CD4-positive, alpha-beta T cell treated with Interleukin-12 subunit alpha and Interleukin-12 subunit beta, for 1 hour (primary cell): ENCODE results near the gene PAX6.

Experiments used
- DNase-seq: peaks from one replicate; pipeline ENCODE4 v3.0.0-alpha.2; 2020

The PAX6 gene

DNA sequence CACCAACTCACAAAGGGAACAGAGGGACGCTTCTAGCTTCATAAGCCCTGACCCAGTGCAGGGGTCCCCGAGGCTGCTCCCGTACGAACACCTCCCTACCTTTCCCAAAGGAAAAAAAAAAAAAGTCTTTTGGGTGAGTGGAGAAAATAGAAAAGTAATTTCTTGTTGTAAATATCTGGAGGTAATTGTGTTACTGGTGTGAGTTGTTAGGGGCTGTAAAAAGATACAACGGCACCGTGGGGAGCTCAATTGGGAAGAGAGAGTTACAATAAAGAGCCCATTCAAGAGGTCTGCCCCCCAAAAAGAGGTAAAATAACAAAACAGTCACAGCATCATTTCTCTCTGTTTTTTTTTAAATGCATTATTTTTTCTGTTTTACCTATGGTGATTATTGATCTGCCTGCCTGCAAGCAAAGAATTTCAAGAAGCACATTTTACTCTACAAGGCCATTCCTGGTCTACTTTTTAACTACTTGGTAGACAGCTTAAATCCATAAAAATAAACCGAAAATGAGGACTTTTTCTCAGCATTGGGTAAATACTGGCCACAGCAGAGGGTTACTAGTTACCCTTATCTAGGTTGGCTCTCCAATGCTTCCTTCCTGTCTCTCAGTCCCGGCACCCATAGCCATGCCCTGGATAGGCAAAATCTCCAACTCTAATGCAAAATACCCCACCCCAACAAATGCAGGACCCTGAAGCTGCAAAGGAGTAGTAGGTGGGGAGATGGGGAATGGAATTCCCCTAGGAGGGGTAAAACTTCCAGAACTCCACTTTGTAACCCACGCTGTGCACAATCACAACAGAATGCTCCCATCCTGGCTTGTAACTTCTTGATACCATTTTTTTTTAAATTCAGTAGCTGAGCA lies 3.1 kb downstream of the PAX6 start:
- no peak for DNase-seq

DNA sequence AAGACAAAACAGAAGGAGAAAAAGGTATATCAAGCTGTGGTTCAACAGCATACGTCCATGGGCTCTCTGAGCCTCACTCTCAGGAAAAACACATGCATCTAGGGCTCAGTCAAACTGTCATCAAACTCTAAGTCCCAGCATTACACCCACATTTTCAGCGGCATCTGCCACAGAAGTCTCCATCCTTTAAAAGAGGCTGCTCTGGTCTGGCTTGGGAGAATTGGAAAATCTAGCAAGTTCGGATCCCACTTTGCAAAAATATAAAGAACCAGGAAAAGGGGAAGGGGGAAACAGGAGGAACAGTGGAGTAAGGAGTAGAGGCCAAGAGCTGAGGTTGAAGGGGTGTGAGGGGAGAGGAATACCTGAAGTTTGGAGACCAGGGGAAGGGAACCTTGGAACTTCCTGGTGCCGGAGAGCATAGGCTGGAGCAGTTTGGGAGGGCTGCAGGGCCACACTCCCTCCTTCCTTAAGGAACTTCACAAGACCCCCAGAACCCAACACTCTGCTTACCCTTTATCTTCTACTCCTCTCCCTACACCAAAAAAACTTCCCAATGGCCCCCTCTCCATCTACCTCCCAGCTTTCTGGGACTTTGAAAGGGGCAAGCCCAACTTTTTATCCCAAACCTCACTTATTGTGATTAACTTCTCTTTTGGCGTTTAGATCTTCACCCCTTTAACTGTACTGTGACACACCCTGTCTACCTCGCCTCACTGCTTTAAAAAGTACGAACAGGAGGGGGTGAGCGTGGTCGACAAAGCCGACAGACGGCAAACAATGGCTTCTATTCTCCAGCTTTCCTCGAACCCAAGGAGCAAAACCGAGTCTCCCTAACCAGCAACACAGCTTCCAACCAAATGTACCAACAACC lies 4.0 kb downstream of the PAX6 start:
- no peak for DNase-seq

DNA sequence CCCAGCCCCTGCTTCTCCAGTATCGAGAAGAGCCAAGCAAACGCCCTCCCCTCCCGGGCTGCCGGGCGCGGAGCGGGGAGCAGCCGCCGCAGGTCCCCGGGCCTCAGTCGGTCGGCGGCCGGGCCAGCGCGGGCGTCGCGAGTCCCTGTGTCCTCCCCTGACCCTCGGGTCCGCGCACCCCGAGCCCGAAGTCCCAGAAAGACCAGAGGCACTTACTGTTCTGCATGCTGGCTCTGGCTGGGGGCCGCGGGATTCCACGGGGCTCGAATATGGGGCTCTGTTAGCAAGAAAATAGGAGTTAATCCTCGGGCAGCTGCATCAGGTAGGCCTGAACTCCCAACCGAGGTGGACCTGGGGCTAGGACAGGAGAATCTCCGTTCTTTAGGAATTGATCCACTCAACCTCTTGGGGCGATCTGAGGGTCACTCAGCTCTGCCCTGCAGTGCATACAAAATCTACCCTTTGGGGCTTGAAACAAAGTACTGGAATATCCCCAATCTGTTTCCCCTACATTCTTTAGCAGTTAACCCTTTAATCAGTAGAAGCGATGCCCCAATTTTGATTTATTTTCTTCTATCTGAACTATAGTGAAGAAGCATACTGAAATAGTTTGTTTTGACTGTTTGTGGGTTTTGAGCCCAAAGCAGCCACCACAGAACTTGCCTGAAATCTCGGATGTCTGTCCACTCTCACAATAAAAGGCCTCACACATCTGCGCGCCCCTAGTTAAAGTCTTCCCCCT lies 4.8 kb downstream of the PAX6 start:
- DNase-seq: no peak

DNA sequence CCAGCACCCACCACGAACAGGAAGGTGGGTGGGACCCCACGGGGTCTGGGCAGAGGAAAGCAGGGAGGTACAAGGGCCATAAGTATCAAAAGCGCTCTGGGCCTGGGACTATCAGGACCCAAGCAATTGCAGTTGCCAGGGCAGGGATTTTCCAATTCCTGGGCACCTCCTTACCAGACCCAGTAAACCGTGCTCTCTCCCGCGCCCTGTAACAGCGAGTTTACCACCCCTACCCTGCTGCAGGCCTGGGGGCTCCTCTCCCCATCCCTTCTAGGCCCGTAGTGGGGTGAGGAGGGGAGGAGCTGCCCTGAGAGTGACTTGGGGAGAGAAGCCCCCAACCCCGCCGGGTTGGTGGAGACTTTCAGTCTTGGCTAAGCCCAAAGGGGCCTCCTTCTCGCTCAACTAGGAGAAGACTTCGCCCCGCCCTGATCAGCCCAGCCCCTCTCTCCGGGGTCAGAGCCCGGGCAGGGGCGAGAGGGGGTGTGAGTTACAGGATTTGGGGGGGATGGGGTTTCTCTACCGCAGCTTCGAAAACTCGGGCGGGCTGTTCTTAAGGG lies 5.4 kb downstream of the PAX6 start:
- no peak for DNase-seq

DNA sequence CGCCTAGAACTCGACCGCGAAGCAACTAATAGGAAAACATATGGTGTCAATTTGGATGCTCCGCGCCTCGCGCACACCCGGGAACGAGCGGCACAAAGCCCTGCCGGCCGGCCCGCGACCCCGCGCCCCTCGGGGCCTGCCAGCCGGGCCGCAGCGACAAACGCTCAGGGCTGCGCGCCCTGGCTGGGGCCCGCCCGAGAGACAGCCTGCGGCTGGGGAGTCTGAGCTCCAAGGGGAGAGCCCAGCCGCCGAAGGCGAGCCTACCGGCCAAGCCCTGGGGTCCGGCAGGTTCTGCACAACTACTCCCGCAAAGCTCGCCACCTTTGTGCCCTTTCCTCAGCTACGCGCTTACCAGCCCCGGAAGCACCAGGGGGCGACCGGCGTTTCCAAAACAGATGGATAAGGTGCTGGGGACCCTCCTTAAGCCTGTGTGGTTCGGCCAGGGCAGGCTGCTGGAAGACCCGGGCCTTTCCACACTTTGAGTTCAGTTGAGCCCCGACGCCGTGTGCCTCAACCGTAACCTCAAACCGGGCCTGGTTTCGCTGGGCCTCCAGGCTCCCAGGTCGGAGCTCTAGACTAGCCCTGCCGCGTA lies 6.0 kb downstream of the PAX6 start:
- DNase-seq: no peak

DNA sequence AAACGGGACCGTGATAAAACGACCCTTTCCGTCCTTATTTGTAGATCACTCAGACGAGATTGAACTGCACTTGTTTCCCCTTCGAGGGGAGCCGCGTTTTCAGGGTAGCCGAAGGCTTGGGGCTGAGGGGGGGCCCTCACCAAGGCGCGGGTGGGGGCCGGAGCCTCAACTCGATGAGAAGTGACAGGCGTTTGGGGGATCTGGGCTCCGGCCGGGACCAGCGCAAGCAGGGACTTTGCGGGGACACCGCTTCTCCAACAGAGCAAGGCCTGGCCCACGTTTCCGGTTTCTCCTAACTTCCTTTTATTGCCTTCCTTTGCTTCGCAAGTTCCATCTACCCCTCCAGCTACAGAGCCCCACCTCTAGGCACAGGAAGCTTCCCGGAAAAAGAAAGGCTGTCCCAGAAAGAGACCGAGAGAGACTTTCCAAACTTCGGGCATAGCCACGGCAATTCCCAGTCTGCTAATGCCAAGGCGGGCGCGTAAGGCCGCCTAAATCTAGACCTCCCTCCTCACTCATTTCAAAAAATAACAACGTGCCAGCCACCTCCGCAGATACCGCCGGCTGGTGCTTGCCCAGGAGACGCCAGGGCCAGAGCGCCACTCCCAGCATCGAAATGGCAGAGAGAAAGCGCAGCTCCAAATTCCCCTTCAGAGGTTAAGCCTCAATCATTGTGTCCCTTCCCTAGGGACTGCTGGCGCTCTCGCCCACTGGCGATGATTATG lies 6.6 kb downstream of the PAX6 start:
- no peak for DNase-seq

DNA sequence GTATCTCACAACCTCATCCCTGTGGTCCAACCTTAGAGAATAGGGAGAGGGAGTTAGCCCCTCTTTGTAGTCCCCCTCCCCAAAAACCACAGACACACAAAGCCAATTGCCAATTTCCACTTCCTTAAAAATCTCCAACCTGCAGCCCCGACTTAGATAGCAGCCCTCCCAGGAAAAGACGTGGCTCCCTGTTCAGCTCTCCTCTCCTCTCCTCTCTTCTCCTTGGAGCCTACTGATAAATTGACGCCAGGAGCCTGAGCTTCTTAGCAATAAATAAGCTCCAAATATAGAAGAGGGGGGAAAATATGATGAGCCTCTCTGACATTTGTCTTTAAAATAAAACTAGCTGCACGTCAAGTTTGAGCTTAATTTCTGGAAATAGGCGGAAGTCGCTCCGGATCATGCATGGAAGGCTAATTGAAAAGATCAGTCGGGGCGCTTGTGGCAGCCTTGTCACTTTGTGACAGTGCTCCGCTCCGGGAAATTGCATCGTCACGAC lies 7.3 kb downstream of the PAX6 start:
- DNase-seq: no peak

DNA sequence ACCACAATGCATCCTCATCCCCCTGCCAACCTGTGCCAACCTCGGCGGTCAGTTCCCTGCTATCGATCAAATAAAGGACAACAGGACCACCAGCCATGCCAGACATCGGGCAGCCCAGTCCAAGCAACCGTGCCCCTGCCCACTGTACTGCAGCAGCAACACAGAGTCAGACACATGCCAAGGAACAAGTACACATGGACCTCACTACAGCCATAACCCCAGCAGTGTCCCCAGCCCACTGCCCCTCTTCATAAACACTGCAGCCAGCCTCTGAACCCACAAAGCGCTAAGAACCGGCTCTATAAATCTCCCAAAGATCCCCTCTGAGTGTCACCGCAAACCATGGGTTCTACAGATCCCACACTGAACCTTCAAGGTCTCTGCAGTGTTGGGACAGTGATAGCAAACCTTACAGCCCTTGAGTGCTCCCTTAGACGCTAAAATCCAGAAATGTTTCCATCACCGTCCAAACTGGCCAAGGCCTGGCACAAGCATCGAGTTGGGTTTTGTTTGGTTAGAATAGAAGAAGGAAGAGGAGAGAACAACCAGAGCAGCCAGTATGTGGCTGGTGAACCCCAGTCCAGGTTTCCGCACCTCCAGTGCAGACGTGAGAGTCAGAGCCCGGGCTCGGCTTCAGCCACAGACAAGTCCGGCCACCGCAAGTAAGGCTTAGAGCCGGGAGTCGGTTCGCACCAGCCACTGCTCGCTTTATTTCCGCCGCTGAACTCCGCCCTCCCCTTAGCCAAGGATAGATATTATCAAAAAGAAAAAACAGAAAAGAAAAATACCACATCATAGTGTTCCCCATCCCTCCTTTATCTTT lies 7.9 kb downstream of the PAX6 start:
- no peak for DNase-seq

DNA sequence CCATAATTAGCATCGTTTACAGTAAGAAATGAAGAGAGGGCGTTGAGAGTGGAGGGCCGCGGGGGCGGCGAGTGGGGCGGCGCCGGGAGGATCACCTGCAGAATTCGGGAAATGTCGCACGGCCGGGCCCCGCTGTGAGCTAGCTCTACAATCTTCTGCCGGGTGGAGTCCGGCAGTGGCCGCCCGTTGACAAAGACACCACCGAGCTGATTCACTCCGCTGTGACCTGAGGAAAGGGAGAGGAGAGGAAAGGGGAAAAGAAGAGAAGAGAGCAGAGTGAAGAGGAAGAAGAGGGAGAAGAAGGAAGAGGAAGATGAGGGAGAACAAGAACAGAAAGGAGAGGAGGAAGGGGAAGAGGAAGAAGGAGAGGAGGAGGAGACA lies 8.5 kb downstream of the PAX6 start:
- DNase-seq: no peak

DNA sequence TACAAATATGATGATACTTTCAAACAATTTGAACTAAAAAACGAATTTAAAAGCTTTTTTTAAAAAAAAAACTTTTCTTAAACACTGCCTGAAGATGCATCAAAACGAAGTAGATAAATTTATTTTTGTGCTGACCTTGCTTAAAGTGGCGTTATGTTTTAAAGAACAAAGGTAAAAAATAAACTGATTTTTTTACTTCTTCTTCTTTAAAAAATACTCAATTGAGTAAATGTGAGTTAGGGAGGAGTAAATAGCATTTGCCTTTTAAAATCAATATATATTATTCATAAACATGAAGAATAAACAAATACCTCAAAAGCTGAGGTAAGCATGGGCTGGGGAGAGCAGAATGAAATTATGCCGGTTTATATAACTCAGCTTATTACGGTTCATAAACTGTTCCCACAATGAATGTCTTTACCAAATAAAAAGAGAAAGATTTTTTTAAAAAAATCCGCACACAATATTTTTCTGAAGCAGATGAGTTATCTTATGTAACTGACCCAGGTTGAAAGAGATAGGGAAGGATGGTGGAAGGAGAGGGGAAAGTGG lies 9.0 kb downstream of the PAX6 start:
- no peak for DNase-seq

DNA sequence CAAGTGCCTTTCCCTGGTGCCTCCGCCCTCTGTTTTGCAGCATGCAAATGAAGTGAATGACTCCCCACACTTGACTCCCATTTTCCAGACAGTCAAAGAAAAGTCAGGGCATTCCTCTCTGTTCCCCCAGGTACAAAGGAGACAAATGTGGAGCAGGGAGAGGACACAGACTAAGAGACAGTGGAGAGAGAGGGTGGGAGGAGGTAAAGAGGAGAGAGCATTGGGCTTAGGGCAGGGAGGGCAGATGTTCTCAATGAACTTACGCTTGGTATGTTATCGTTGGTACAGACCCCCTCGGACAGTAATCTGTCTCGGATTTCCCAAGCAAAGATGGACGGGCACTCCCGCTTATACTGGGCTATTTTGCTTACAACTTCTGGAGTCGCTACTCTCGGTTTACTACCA lies 9.8 kb downstream of the PAX6 start:
- no peak for DNase-seq

DNA sequence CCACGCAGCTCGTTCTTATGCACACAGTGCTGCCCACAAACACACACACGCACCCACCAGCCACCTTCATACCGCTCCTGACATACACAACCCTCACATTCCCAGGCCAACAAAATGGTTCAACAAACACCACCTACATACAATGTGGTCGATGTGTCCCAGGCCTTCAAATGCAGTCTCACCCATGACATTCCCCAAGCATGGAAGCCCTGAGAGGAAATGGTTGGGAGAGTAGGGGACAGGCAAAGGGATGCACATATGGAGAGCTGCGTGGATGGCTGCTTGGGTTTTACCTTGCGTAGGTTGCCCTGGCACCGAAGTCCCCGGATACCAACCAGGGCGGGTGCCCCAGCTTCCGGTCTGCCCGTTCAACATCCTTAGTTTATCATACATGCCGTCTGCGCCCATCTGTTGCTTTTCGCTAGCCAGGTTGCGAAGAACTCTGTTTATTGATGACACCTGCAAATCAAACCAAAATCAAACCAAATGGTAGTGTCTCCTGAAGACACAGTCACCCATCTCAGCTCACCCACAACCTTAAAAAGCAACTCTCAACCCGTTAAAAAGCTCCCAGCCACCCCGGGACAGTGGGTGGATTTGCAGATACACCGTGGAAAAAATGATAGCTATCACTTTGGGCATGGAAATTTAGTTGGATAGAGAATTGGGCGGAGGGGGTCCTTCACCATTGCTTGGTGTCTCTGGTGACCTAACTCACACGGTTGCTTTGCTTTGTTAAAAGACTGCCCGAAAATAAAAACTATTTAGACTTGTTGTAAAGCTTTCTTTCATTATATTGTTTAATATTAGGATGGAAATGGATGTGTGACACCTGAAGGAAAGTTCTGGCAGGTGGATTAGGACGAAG lies 10.5 kb downstream of the PAX6 start:
- no peak for DNase-seq

DNA sequence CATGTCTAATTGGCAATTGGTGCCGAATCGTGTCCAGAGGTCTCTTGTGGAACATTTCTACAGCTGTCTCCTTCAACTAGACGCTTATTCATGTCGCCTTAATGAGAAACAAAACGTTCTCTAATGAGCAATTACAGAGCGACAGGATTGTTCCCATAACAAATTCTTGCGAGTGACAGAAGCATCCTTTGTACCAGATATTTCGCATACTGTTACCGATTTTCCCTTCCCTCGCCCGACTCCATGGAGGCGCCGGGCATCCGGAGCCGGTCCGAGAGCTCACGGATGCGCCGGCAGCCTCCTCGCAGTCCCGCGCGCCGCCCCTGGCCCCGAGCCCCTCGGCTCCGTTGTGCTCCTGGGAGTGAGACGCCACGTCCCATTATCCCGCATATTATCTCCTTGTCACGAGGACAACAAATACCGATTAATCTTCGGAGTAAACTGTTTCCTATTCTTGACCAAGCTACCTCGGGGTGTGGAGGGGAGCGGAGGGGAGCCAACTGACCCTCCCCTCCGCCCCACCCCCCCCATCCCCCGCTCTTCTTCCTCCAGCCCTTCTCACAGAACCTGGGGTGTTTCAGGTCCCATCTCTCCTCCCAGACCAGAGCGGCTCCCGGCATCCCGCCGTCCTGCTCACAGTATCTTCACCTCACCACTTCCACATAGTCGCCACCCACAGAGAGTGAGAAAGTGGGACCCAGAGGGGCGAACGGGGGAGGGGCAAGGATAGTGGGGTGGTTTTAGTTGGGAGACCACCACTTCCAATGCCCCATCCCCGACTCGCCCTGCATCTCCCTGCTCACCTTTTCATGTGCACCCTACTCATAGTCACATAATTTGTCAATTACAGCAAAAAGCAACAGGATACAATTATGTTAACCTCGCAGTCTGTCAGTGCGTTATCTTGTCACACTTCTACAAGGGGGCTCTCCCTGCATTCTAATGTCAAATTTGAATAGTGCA lies 11.4 kb downstream of the PAX6 start:
- no peak for DNase-seq

DNA sequence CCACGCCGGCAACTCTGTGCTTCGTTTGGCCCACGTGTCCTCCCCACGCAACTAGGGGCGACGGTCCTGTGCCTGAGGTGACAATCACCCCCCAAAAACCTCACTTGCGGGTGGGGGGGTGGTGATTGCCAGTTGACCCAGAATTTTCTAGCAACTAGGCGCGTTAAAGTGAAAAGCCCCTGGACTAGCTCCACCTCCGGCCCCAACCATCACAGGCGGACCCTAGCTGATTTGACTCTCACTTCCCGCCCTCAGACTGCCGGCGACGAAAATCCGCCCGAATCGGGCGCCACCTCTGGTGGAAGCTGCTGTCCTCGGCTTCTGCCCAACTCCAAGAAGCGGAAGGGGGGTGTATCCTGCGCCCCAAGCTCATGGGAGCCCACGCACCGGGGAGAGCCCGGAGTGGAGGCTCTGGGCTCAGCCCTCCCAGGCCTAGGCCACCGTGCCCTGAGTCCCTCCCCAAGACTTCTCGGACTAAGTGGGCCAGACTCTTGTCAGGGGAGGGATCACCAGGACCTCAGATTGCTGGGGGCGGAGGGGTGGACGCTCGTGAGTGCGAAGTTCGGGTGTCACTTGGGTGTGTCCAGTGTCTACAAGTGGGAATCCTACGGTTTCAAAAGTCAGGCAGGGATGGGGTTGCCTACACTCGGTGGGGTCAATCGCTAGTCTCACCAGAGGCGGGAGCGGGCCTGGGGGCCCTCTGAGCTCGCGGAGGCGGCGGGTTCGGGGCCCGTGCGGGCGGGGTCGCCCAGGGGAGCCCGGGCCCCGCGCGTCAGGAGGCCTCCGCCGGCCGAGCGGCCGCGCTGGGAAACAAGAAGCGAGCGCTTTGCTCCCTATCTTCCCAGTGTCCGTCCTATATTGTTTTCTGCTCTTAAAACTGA lies 12.3 kb downstream of the PAX6 start:
- no peak for DNase-seq

DNA sequence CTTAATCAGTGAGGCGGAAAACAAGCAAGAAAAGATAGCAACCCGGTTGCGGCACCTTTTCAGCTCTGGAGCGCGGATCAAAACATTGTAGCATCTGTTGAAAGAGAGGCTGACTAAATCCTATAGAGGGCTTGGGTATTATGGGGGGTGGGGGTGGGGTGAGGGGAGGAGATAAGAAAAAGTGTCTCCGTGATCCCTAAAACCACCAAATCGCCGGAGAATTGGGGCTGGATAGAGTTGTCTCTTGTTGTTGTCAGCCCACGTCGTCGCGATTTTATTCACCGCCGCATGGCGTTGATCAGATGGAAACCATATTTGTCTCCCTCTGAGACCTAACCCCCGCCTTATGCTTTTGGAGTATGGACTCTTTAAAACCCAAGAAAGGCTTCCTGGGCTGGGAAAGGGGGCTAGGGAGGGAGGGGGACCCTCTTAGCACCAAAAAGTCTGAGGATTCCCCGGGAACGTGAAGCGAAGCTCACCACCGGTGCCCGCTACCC lies 13.0 kb downstream of the PAX6 start:
- DNase-seq: no peak

DNA sequence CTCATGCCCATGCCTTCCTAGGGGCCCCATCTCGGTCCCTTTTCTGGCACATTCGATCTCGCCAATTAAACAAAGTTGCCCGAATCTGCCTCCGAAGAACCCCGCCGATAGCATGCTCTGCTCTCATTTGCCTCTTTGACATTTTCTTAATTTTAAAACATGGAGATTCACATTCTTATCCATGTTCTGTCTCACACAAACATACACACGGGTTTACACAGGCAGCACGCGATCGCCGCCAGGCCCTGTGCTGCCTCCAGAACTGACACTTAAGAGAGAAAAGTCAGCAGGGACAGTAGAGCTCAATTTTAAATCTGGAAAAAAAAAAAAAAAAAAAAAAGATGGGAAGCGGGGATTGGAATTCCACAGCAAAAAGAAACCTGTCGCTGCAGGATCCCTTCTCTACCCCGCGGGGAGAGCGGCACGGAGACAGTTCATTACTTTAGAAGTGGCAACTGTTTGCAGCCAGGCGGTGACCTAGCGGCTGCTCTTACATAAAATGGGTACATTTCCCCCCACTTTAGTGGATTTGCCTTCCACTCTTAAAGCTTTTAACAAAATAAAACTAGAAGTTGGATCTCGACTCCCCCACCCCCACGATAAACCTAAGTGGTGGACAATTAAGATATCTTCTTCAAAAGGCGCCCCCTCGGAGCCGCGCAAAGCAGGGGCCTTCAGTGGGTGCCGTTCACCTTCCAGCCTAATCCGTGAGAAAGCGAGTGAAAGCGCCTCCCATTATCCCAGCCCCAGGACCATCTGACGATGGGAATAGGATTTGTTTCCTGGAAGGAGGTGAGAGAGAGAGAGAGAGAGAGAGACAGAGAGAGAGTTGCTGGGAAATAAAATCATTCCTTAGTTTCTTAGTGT lies 13.7 kb downstream of the PAX6 start:
- no peak for DNase-seq
